CD4-positive, CD25-positive, alpha-beta regulatory T cell (primary cell): Measurements from ENCODE around the gene PLTP. TPM values are rescaled to one million over a fixed set of nuclear protein-coding genes. Genes with fewer than 3 reads are reported as not detected.

ENCODE experiments used
- ATAC-seq, 2 donors: fragments of 150-1000 bp; cut with Tn5 transposase; one replicate each; pipeline ENCODE4 v1.10.0; 2021; ENCODE audit warnings: low read depth in 2 of 2, moderate number of reproducible peaks in 2 of 2, moderate library complexity in 1 of 2
- DNase-seq, 3 donors: peaks; one replicate each; pipeline versions ENCODE4 v3.0.0 to v3.0.0-alpha.2; 2012 to 2022; ENCODE audit warnings: mixed read lengths in 1 of 3
- H3K27ac ChIP-seq: one replicate; pipeline ENCODE4 v1.7.0; 2013; ENCODE audit warnings: mild to moderate bottlenecking, low read length; ENCODE audit not compliant: insufficient read depth, poor library complexity, severe bottlenecking
- H3K27me3 ChIP-seq: one replicate; pipeline ENCODE4 v1.7.0; 2013; ENCODE audit warnings: low read length; ENCODE audit not compliant: control insufficient read depth, insufficient read depth
- H3K36me3 ChIP-seq: one replicate; pipeline ENCODE4 v1.7.0; 2013; ENCODE audit warnings: mild to moderate bottlenecking, low read length, moderate library complexity; ENCODE audit not compliant: control insufficient read depth, insufficient read depth
- H3K4me1 ChIP-seq: 2 replicates; pipeline ENCODE4 v1.7.0; 2013; ENCODE audit warnings: mild to moderate bottlenecking, low read length; ENCODE audit not compliant: insufficient read depth, control insufficient read depth, poor library complexity, severe bottlenecking
- H3K4me3 ChIP-seq: one replicate; pipeline ENCODE4 v1.7.0; 2013; ENCODE audit warnings: low read depth, mild to moderate bottlenecking, low read length, moderate library complexity
- H3K9me3 ChIP-seq, 2 experiments: 1 replicate in 1 of 2; 2 replicates in 1 of 2; pipeline ENCODE4 v1.7.0; 2013; ENCODE audit warnings: low read length in 2 of 2, mild to moderate bottlenecking in 1 of 2, moderate library complexity in 1 of 2; ENCODE audit not compliant: control insufficient read depth in 2 of 2
- H3K27ac Mint-ChIP-seq, 3 donors: one replicate each; pipeline ENCODE4 v1.8.0; 2020 to 2022; ENCODE audit warnings: mild to moderate bottlenecking in 3 of 3, mixed read lengths in 3 of 3, moderate library complexity in 2 of 3
- H3K27me3 Mint-ChIP-seq: one replicate; pipeline ENCODE4 v1.8.0; 2022; ENCODE audit warnings: mild to moderate bottlenecking, mixed read lengths
- H3K36me3 Mint-ChIP-seq: one replicate; pipeline ENCODE4 v1.8.0; 2020; ENCODE audit warnings: mixed read lengths
- H3K4me1 Mint-ChIP-seq, 4 donors: one replicate each; pipeline ENCODE4 v1.8.0; 2020 to 2022; ENCODE audit warnings: mixed read lengths in 4 of 4, mild to moderate bottlenecking in 1 of 4
- H3K4me3 Mint-ChIP-seq, 4 donors: one replicate each; pipeline ENCODE4 v1.8.0; 2020 to 2022; ENCODE audit warnings: mild to moderate bottlenecking in 4 of 4, mixed read lengths in 4 of 4, moderate library complexity in 3 of 4
- H3K9me3 Mint-ChIP-seq, 7 donors: one replicate each; pipeline ENCODE4 v1.8.0; 2020 to 2022; ENCODE audit warnings: mixed read lengths in 7 of 7, mild to moderate bottlenecking in 3 of 7, moderate library complexity in 2 of 7
- polyA plus RNA-seq, 4 donors: library from polyadenylated mRNA; unstranded; fragments of 300-500 nt; fragmentation: Illumina TruSeq; gene quantifications; one replicate each; pipeline ENCODE4 v1.2.3, GENCODE V29; 2021
- total RNA-seq: library from RNA; stranded (reverse); gene quantifications from one replicate; pipeline ENCODE4 v1.2.3, GENCODE V29; 2022

The PLTP gene
- total and polyA plus RNA-seq, 5 donors from 2014 or later = 0.67 to 4.6 (median 2.1) TPM; not detected in 1

- DNase-seq (no peak), ATAC-seq (no peak)
- no peaks in the 10 kb centered on the region for H3K9me3 ChIP-seq
- peaks cover 40% of the 10 kb centered on the region for H3K36me3 ChIP-seq
- peaks cover 18% of the 10 kb centered on the region for H3K4me1 ChIP-seq
- Mint-ChIP-seq H3K36me3 (peaks cover 18% of the 10 kb centered on the region), H3K4me1 (peaks cover 8 to 29% (median 19%) of the 10 kb centered on the region in 4 donors), H3K4me3 (no peak overlapping the region), H3K27ac (peak overlapping the region in 1 of 3 donors; percentile 26), H3K27me3 (no peaks in the 10 kb centered on the region), H3K9me3 (no peaks in the 10 kb centered on the region)
- H3K27me3 ChIP-seq = no peaks in the 10 kb centered on the region
- no peak overlapping the region for H3K27ac ChIP-seq
- no peak overlapping the region for H3K4me3 ChIP-seq
Observed at GRCh38 chr20:45896641-45897161, 15.3 kb downstream of the PLTP start.

- Mint-ChIP-seq H3K36me3 (peaks cover 18% of the 10 kb centered on the region), H3K27ac (no peak overlapping the region), H3K4me1 (peaks cover 12 to 40% (median 25%) of the 10 kb centered on the region in 4 donors), H3K4me3 (peak overlapping the region in 1 of 4 donors; percentile 38), H3K9me3 (no peaks in the 10 kb centered on the region), H3K27me3 (no peaks in the 10 kb centered on the region)
- H3K27ac ChIP-seq = no peak overlapping the region
- H3K4me3 ChIP-seq = no peak overlapping the region
- H3K27me3 ChIP-seq = no peaks in the 10 kb centered on the region
- DNase-seq = no peak
- no peaks in the 10 kb centered on the region for H3K9me3 ChIP-seq
- peaks cover 40% of the 10 kb centered on the region for H3K36me3 ChIP-seq
- no peak for ATAC-seq
- H3K4me1 ChIP-seq = peaks cover 34% of the 10 kb centered on the region
Observed at GRCh38 chr20:45894797-45895196, 17.2 kb downstream of the PLTP start.

- peak overlapping the region; percentile 47 to 94 (median 90) for H3K4me3 Mint-ChIP-seq
- H3K27me3 Mint-ChIP-seq = no peaks in the 10 kb centered on the region
- no peaks in the 10 kb centered on the region for H3K9me3 Mint-ChIP-seq
- ATAC-seq = no peak
- Histone ChIP-seq H3K9me3 (no peaks in the 10 kb centered on the region), H3K4me1 (peaks cover 35% of the 10 kb centered on the region), H3K4me3 (no peak overlapping the region), H3K27ac (peak overlapping the region; percentile 25), H3K36me3 (peaks cover 35% of the 10 kb centered on the region), H3K27me3 (no peaks in the 10 kb centered on the region)
- peak overlapping the region; percentile 65 to 90 (median 80) for H3K27ac Mint-ChIP-seq
- H3K4me1 Mint-ChIP-seq = peaks cover 15 to 46% (median 25%) of the 10 kb centered on the region in 4 donors
- DNase-seq = no peak
- H3K36me3 Mint-ChIP-seq = peaks cover 18% of the 10 kb centered on the region
Observed at GRCh38 chr20:45893831-45894230, 18.1 kb downstream of the PLTP start.

- peaks cover 15 to 51% (median 25%) of the 10 kb centered on the region in 4 donors for H3K4me1 Mint-ChIP-seq
- Histone ChIP-seq H3K4me1 (peaks cover 35% of the 10 kb centered on the region), H3K36me3 (peaks cover 27% of the 10 kb centered on the region), H3K27me3 (no peaks in the 10 kb centered on the region), H3K4me3 (peak overlapping the region; percentile 73), H3K9me3 (no peaks in the 10 kb centered on the region), H3K27ac (peak overlapping the region; percentile 9)
- H3K9me3 Mint-ChIP-seq = no peaks in the 10 kb centered on the region
- ATAC-seq = peak; percentile 33 to 35
- DNase-seq = peak in 1 of 3 donors; percentile 67
- peak overlapping the region; percentile 80 to 95 (median 89) for H3K27ac Mint-ChIP-seq
- H3K27me3 Mint-ChIP-seq = no peaks in the 10 kb centered on the region
- peaks cover 18% of the 10 kb centered on the region for H3K36me3 Mint-ChIP-seq
- peak overlapping the region; percentile 93 to 94 (median 94) for H3K4me3 Mint-ChIP-seq
Observed at GRCh38 chr20:45892828-45893500, 19.0 kb downstream of the PLTP start.

GRCh38 chr20:45892049-45892825, 19.7 kb downstream of the PLTP start:
- Histone ChIP-seq H3K36me3 (peaks cover 23% of the 10 kb centered on the region), H3K27ac (peak overlapping the region; percentile 67), H3K9me3 (no peaks in the 10 kb centered on the region), H3K27me3 (no peaks in the 10 kb centered on the region), H3K4me3 (peak overlapping the region; percentile 73), H3K4me1 (peaks cover 35% of the 10 kb centered on the region)
- H3K36me3 Mint-ChIP-seq = peaks cover 15% of the 10 kb centered on the region
- H3K4me3 Mint-ChIP-seq = peak overlapping the region; percentile 93 to 94 (median 94)
- no peaks in the 10 kb centered on the region for H3K9me3 Mint-ChIP-seq
- H3K27ac Mint-ChIP-seq = peak overlapping the region; percentile 61 to 89 (median 80)
- DNase-seq (no peak), ATAC-seq (no peak)
- H3K27me3 Mint-ChIP-seq = no peaks in the 10 kb centered on the region
- peaks cover 15 to 55% (median 27%) of the 10 kb centered on the region in 4 donors for H3K4me1 Mint-ChIP-seq

- peak within 1 kb of the TSS; percentile 67 for H3K27ac ChIP-seq
- H3K36me3 ChIP-seq = peaks cover 15% of the 10 kb centered on the region
- Mint-ChIP-seq H3K27ac (peak within 1 kb of the TSS; percentile 89 to 97 (median 95)), H3K27me3 (no peaks in the 10 kb centered on the region), H3K4me1 (peaks cover 15 to 59% (median 27%) of the 10 kb centered on the region in 4 donors), H3K9me3 (no peaks in the 10 kb centered on the region), H3K36me3 (peaks cover 14% of the 10 kb centered on the region), H3K4me3 (peak within 1 kb of the TSS; percentile 93 to 94 (median 94))
- DNase-seq (peak; percentile 80 to 89 (median 80)), ATAC-seq (peak; percentile 73 to 76)
- no peaks in the 10 kb centered on the region for H3K27me3 ChIP-seq
- peaks cover 35% of the 10 kb centered on the region for H3K4me1 ChIP-seq
- peak within 1 kb of the TSS; percentile 73 for H3K4me3 ChIP-seq
- H3K9me3 ChIP-seq = no peaks in the 10 kb centered on the region
Observed at GRCh38 chr20:45890985-45891983, 20.7 kb downstream of the PLTP start, which contains the start of the genes CTSA and NEURL2. TSS of gene CTSA (plus strand) at chr20:45891335. CDS start at chr20:45891569, 234 bp downstream. TSS of gene NEURL2 (minus strand) at chr20:45891208. CDS start at chr20:45890991, 217 bp downstream.
